ENCODE results near the gene DCDC1. TPM values are rescaled to one million over a fixed set of nuclear protein-coding genes. Genes with fewer than 3 reads are reported as not detected.

DCDC1 gene
- total RNA-seq, 5 donors from 2014 or later (not counting 1 experiment from before 2014, with no cell fraction given) = 0.09 to 1.0 (median 0.22) TPM; not detected in 1

DNA sequence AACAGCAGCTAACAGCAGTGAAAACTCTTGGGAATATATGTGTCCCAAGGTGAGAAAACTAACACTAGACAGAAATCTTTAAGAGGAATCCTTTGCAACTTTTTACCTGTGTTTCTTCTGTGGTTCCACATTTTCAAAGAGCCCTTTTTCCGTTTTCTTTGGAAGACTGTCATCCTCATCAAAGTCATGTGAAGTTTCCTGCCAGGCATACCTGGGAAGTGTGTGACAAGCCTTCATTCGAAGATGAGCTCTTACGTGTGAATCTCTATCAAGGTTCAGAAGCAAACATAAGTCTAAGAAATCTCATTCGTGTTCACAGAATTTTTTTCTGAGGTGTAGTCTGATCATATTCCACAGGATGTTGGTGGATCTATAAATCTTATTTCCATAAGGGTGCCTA is 452.8 kb downstream of the DCDC1 start:
- Histone ChIP-seq H3K27ac (ENCODE audit: low read length) (no peak overlapping the region), H3K4me3 (ENCODE audit: control insufficient read depth in 1 of 2, extremely low read depth in 1 of 2, low read length in 1 of 2) (no peak overlapping the region), H3K9me3 (no peaks in the 10 kb centered on the region), H3K36me3 (ENCODE audit: control insufficient read depth in 2 of 2, extremely low read depth in 1 of 2, insufficient read depth in 1 of 2, low read length in 1 of 2) (no peaks in the 10 kb centered on the region), H3K27me3 (replicated peaks in 1 of 2; ENCODE audit: control insufficient read depth in 2 of 2, extremely low read depth in 1 of 2, insufficient read depth in 2 of 2, low read length in 1 of 2) (no peaks in the 10 kb centered on the region), H3K4me1 (ENCODE audit: control insufficient read depth in 1 of 2, extremely low read depth in 1 of 2, insufficient read depth in 2 of 2, low read length in 2 of 2) (no peaks in the 10 kb centered on the region)
- Mint-ChIP-seq H3K36me3 (no peaks in the 10 kb centered on the region), H3K27me3 (peaks cover 2 to 15% of the 10 kb centered on the region in 2 donors), H3K4me3 (no peak overlapping the region), H3K27ac (no peak overlapping the region), H3K4me1 (no peaks in the 10 kb centered on the region), H3K9me3 (no peaks in the 10 kb centered on the region)
- ATAC-seq (replicated peaks in 1 of 4) (no peak), DNase-seq (no peak)
- ChIA-PET POLR2A (no interaction called here), CTCF (no interaction called here)
- 100% methylated on average over 1 of the region's 4 CpGs for WGBS (ENCODE audit: insufficient coverage)

DNA sequence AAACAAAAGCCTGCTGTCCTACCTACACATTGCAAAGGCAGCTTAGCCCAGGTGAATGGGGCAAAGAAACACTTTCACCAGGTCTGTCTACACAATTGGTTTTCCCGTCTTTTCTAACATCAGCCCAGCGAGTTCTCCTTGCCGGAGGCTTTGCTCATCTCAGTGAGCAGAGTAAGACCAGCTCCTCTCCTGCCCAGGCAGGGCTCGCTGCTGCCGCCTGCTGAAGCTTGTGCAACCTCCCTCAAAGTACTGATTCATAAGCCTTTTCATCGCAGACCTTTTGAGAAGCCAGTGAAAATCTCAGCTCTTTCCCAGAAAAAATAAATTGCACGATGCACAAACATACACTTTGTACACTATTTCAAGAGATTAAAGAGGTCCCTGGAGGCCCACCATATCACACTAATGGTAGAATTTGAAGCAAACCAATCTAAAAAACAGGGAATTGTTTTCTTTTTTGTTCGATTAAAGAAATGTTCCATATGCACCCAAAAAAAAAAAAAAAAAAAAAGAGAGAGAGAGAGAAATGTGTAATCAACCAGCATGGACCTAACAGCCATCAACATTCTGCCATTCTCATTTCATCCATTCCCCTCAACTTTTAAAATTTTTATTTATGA is 455.3 kb downstream of the DCDC1 start:
- WGBS (ENCODE audit: insufficient coverage) = 17% methylated on average over 6 of the region's 8 CpGs
- Histone ChIP-seq H3K4me3 (ENCODE audit: control insufficient read depth in 1 of 2, extremely low read depth in 1 of 2, low read length in 1 of 2) (no peak overlapping the region), H3K27me3 (replicated peaks in 1 of 2; ENCODE audit: control insufficient read depth in 2 of 2, extremely low read depth in 1 of 2, insufficient read depth in 2 of 2, low read length in 1 of 2) (no peaks in the 10 kb centered on the region), H3K36me3 (ENCODE audit: control insufficient read depth in 2 of 2, extremely low read depth in 1 of 2, insufficient read depth in 1 of 2, low read length in 1 of 2) (no peaks in the 10 kb centered on the region), H3K9me3 (no peaks in the 10 kb centered on the region), H3K27ac (ENCODE audit: low read length) (no peak overlapping the region), H3K4me1 (ENCODE audit: control insufficient read depth in 1 of 2, extremely low read depth in 1 of 2, insufficient read depth in 2 of 2, low read length in 2 of 2) (no peaks in the 10 kb centered on the region)
- Mint-ChIP-seq H3K27ac (no peak overlapping the region), H3K9me3 (no peaks in the 10 kb centered on the region), H3K36me3 (no peaks in the 10 kb centered on the region), H3K4me3 (no peak overlapping the region), H3K4me1 (no peaks in the 10 kb centered on the region), H3K27me3 (peaks cover 0 to 7% of the 10 kb centered on the region in 2 donors)
- ATAC-seq (replicated peaks in 1 of 4) = no peak
- DNase-seq = peak in 5 of 35 experiments; percentile 0 to 3 (median 1)
- POLR2A ChIA-PET = no interaction called here
- CTCF ChIA-PET = interaction anchor here in 1 of 2 donors (0.7 to 1.0 kb wide), 2 partner anchors 12 to 212 kb away, joined by 3 to 12 read pairs; no protein-coding TSS in a partner anchor

DNA sequence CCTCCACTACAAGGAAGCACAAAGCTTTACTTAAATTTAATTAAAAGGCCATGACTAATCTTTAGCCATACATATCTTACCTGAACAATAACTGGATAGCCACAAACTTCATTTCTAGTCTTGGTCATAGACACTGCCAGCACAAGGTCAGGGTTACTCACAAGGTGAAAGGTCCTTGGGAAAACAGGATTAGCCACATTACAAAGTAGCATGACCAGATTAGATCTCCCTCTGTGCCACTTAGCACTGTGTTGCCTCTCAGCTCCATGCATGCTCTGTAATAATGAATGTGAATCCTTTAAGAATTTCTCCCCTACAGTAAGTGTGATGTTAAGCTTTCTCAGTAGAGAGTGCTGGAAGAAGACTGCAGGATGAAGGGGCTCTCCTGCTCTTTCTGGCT is 458.3 kb downstream of the DCDC1 start:
- H3K36me3 ChIP-seq (ENCODE audit: control insufficient read depth in 2 of 2, extremely low read depth in 1 of 2, insufficient read depth in 1 of 2, low read length in 1 of 2) = no peaks in the 10 kb centered on the region
- Mint-ChIP-seq H3K4me1 (no peaks in the 10 kb centered on the region), H3K27me3 (peaks cover 0 to 7% of the 10 kb centered on the region in 2 donors)

DNA sequence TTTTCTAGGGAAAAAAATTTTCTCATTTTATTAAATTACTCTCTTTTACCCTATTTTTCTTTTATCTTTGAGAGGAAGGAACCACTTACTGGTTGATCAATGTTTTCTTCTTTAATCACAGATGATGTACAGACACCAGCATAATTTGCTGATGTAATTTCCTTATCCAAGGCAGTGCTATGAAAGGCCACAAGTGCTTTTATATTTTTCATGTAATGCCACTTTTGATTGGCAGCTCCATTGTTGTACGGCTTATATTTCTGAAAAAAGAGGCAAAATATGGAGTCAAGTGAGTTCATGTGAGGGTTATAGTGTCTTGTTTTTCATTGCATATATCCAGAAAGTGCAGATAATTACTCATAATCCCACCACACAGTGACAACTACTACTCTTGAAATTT is 460.7 kb downstream of the DCDC1 start:
- Mint-ChIP-seq H3K36me3 (no peaks in the 10 kb centered on the region), H3K9me3 (no peaks in the 10 kb centered on the region), H3K27ac (no peak overlapping the region), H3K4me1 (no peaks in the 10 kb centered on the region), H3K27me3 (no peaks in the 10 kb centered on the region), H3K4me3 (no peak overlapping the region)
- H3K36me3 ChIP-seq (ENCODE audit: control insufficient read depth in 2 of 2, extremely low read depth in 1 of 2, insufficient read depth in 1 of 2, low read length in 1 of 2) = no peaks in the 10 kb centered on the region
- H3K4me1 ChIP-seq (ENCODE audit: control insufficient read depth in 1 of 2, extremely low read depth in 1 of 2, insufficient read depth in 2 of 2, low read length in 2 of 2) = no peaks in the 10 kb centered on the region
- DNase-seq = no peak
- no peak overlapping the region for H3K4me3 ChIP-seq (ENCODE audit: control insufficient read depth in 1 of 2, extremely low read depth in 1 of 2, low read length in 1 of 2)
- WGBS (ENCODE audit: insufficient coverage) = no CpG with 5 or more reads among the region's 1 CpG
- no peak for ATAC-seq (replicated peaks in 1 of 4)
- H3K27ac ChIP-seq (ENCODE audit: low read length) = no peak overlapping the region
- H3K27me3 ChIP-seq (replicated peaks in 1 of 2; ENCODE audit: control insufficient read depth in 2 of 2, extremely low read depth in 1 of 2, insufficient read depth in 2 of 2, low read length in 1 of 2) = no peaks in the 10 kb centered on the region
- ChIA-PET CTCF (no interaction called here), POLR2A (no interaction called here)
- no peaks in the 10 kb centered on the region for H3K9me3 ChIP-seq

More for the DNA sequence above, 458.3 kb downstream of the DCDC1 start:
- H3K27me3 ChIP-seq (replicated peaks in 1 of 2; ENCODE audit: control insufficient read depth in 2 of 2, extremely low read depth in 1 of 2, insufficient read depth in 2 of 2, low read length in 1 of 2) = no peaks in the 10 kb centered on the region
- no peak overlapping the region for H3K4me3 ChIP-seq (ENCODE audit: control insufficient read depth in 1 of 2, extremely low read depth in 1 of 2, low read length in 1 of 2)
- DNase-seq (no peak), ATAC-seq (replicated peaks in 1 of 4) (no peak)
- no peaks in the 10 kb centered on the region for H3K4me1 ChIP-seq (ENCODE audit: control insufficient read depth in 1 of 2, extremely low read depth in 1 of 2, insufficient read depth in 2 of 2, low read length in 2 of 2)
- no peak overlapping the region for H3K27ac Mint-ChIP-seq
- ChIA-PET CTCF (no interaction called here), POLR2A (no interaction called here)
- no peaks in the 10 kb centered on the region for H3K9me3 ChIP-seq
- H3K4me3 Mint-ChIP-seq = no peak overlapping the region
- H3K27ac ChIP-seq (ENCODE audit: low read length) = no peak overlapping the region
- H3K9me3 Mint-ChIP-seq = no peaks in the 10 kb centered on the region
- H3K36me3 Mint-ChIP-seq = no peaks in the 10 kb centered on the region

DNA sequence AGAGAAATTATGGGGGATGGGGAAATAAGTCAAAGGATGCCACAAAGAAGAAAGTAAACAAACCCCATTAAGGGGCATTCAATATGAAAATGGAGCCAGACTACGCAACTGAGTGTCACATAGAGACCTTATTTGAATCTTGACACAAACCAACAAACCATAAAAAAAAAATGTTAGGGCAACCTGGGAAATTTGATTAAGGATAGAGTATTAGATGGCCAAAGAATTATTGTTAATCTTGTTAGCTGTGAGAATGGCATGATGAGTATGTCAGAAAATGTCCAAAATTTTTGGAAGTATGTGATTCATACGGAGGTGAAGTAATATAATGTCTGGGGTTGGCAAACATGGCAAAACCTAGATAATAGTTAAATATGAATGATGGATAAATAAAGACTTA is 461.3 kb downstream of the DCDC1 start:
- DNase-seq = no peak
- Histone ChIP-seq H3K9me3 (no peaks in the 10 kb centered on the region), H3K4me3 (ENCODE audit: control insufficient read depth in 1 of 2, extremely low read depth in 1 of 2, low read length in 1 of 2) (no peak overlapping the region), H3K27me3 (replicated peaks in 1 of 2; ENCODE audit: control insufficient read depth in 2 of 2, extremely low read depth in 1 of 2, insufficient read depth in 2 of 2, low read length in 1 of 2) (no peaks in the 10 kb centered on the region), H3K27ac (ENCODE audit: low read length) (no peak overlapping the region), H3K4me1 (ENCODE audit: control insufficient read depth in 1 of 2, extremely low read depth in 1 of 2, insufficient read depth in 2 of 2, low read length in 2 of 2) (no peaks in the 10 kb centered on the region), H3K36me3 (ENCODE audit: control insufficient read depth in 2 of 2, extremely low read depth in 1 of 2, insufficient read depth in 1 of 2, low read length in 1 of 2) (no peaks in the 10 kb centered on the region)
- H3K36me3 Mint-ChIP-seq = no peaks in the 10 kb centered on the region
- ATAC-seq (replicated peaks in 1 of 4) = no peak
- H3K4me3 Mint-ChIP-seq = no peak overlapping the region
- POLR2A ChIA-PET = no interaction called here
- H3K27me3 Mint-ChIP-seq = no peaks in the 10 kb centered on the region
- CTCF ChIA-PET = no interaction called here
- no CpG with 5 or more reads among the region's 2 CpGs for WGBS (ENCODE audit: insufficient coverage)
- no peak overlapping the region for H3K27ac Mint-ChIP-seq
- H3K9me3 Mint-ChIP-seq = no peaks in the 10 kb centered on the region
- H3K4me1 Mint-ChIP-seq = no peaks in the 10 kb centered on the region

DNA sequence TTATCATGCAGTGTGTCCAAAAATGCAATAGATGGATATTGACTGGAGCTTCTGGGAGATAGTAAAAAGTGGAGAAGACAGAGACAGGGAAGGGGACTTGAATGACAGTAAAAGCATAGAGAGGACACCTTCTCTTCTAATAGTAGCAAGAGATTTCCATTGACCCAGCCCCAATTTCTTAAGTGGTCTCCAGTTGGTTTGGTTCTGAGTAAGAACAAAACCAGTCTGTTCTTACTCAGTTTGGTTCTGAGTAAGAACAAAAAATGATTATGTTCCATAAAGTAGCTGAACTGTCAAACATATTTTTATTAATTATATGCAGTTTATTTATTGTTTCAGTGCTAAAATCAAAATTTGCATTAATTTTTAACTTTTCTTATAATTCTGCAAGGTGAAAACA is 466.6 kb downstream of the DCDC1 start:
- POLR2A ChIA-PET = interaction anchor here in 1 of 2 donors (0.6 kb wide), 1 partner anchor 46 kb away, joined by 3 read pairs; no protein-coding TSS in a partner anchor

GRCh38 chr11:30895046-30895445 is 474.5 kb downstream of the DCDC1 start:
- Mint-ChIP-seq H3K27ac (no peak overlapping the region), H3K9me3 (peaks cover 0 to 3% (median 0%) of the 10 kb centered on the region in 3 donors), H3K4me3 (no peak overlapping the region), H3K27me3 (no peaks in the 10 kb centered on the region), H3K4me1 (no peaks in the 10 kb centered on the region), H3K36me3 (no peaks in the 10 kb centered on the region)
- DNase-seq (no peak), ATAC-seq (replicated peaks in 1 of 4) (no peak)
- H3K9me3 ChIP-seq = no peaks in the 10 kb centered on the region
- WGBS (ENCODE audit: insufficient coverage) = no CpG with 5 or more reads among the region's 2 CpGs
- no peak overlapping the region for H3K4me3 ChIP-seq (ENCODE audit: control insufficient read depth in 1 of 2, extremely low read depth in 1 of 2, low read length in 1 of 2)
- H3K27ac ChIP-seq (ENCODE audit: low read length) = no peak overlapping the region
- POLR2A ChIA-PET = no interaction called here
- H3K27me3 ChIP-seq (replicated peaks in 1 of 2; ENCODE audit: control insufficient read depth in 2 of 2, extremely low read depth in 1 of 2, insufficient read depth in 2 of 2, low read length in 1 of 2) = no peaks in the 10 kb centered on the region
- no peaks in the 10 kb centered on the region for H3K4me1 ChIP-seq (ENCODE audit: control insufficient read depth in 1 of 2, extremely low read depth in 1 of 2, insufficient read depth in 2 of 2, low read length in 2 of 2)
- H3K36me3 ChIP-seq (ENCODE audit: control insufficient read depth in 2 of 2, extremely low read depth in 1 of 2, insufficient read depth in 1 of 2, low read length in 1 of 2) = no peaks in the 10 kb centered on the region
- CTCF ChIA-PET = no interaction called here

More for the DNA sequence above, 466.6 kb downstream of the DCDC1 start:
- no peaks in the 10 kb centered on the region for H3K36me3 ChIP-seq (ENCODE audit: control insufficient read depth in 2 of 2, extremely low read depth in 1 of 2, insufficient read depth in 1 of 2, low read length in 1 of 2)
- Mint-ChIP-seq H3K27me3 (no peaks in the 10 kb centered on the region), H3K4me1 (no peaks in the 10 kb centered on the region), H3K4me3 (no peak overlapping the region), H3K27ac (no peak overlapping the region), H3K9me3 (no peaks in the 10 kb centered on the region), H3K36me3 (no peaks in the 10 kb centered on the region)
- CTCF ChIA-PET = interaction anchor here in 1 of 2 donors (0.6 kb wide), 1 partner anchor 127 kb away, joined by 4 read pairs; no protein-coding TSS in a partner anchor
- no peak overlapping the region for H3K27ac ChIP-seq (ENCODE audit: low read length)
- ATAC-seq (replicated peaks in 1 of 4) (no peak), DNase-seq (no peak)
- no peaks in the 10 kb centered on the region for H3K27me3 ChIP-seq (replicated peaks in 1 of 2; ENCODE audit: control insufficient read depth in 2 of 2, extremely low read depth in 1 of 2, insufficient read depth in 2 of 2, low read length in 1 of 2)
- H3K9me3 ChIP-seq = no peaks in the 10 kb centered on the region
- H3K4me1 ChIP-seq (ENCODE audit: control insufficient read depth in 1 of 2, extremely low read depth in 1 of 2, insufficient read depth in 2 of 2, low read length in 2 of 2) = no peaks in the 10 kb centered on the region
- no peak overlapping the region for H3K4me3 ChIP-seq (ENCODE audit: control insufficient read depth in 1 of 2, extremely low read depth in 1 of 2, low read length in 1 of 2)
